Measurements from ENCODE around the gene NANS.
"Not testable (repeated sequence)": the region's sequence is repeated elsewhere in the genome, so short reads cannot be mapped to it uniquely, and the experiment has no call there.

The NANS gene

GRCh38 chr9:98010445-98010844, 46.1 kb upstream of the NANS start:
- Histone ChIP-seq H3K27me3 (ENCODE audit: insufficient read depth, low read depth, severe bottlenecking) (no peaks in the 10 kb centered on the region), H3K36me3 (peaks cover 97% of the 10 kb centered on the region), H3K27ac (no peak overlapping the region), H3K9me3 (ENCODE audit: severe bottlenecking) (no peaks in the 10 kb centered on the region), H3K4me3 (ENCODE audit: low read depth, low read length) (no peak overlapping the region)
- no peak for DNase-seq
- TF ChIP-seq CTCF (IDR thresholded peaks at IDR 0.05; ENCODE audit: low read depth, low read length) = no peak

DNA sequence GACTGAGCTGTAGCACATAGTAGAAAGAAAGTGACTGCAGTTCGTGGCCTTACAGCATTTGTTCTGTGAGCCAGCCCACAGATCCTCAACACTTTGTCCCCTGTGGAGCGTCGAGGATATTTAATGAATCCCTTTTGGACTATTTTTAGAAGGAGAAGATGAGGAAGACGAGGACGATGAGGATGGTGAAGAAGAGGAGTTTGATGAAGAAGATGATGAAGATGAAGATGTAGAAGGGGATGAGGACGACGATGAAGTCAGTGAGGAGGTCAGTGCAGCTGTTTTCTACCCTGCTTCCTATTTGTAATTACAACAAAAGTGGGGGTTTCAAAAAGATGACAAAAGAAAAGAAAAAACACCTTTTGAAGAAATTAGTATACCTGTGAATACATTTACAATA, 45.4 kb upstream of the NANS start:
- H3K4me3 ChIP-seq (ENCODE audit: low read depth, low read length) = no peak overlapping the region
- no peaks in the 10 kb centered on the region for H3K27me3 ChIP-seq (ENCODE audit: insufficient read depth, low read depth, severe bottlenecking)
- H3K27ac ChIP-seq = no peak overlapping the region
- H3K9me3 ChIP-seq (ENCODE audit: severe bottlenecking) = no peaks in the 10 kb centered on the region
- no peak for TF ChIP-seq CTCF (IDR thresholded peaks at IDR 0.05; ENCODE audit: low read depth, low read length)
- no peak for DNase-seq
- peaks cover 97% of the 10 kb centered on the region for H3K36me3 ChIP-seq

- no peak overlapping the region for H3K4me3 ChIP-seq (ENCODE audit: low read depth, low read length)
- TF ChIP-seq CTCF (IDR thresholded peaks at IDR 0.05; ENCODE audit: low read depth, low read length) = no peak
- peaks cover 93% of the 10 kb centered on the region for H3K36me3 ChIP-seq
- no peaks in the 10 kb centered on the region for H3K9me3 ChIP-seq (ENCODE audit: severe bottlenecking)
- DNase-seq = no peak
- H3K27ac ChIP-seq = no peak overlapping the region
- no peaks in the 10 kb centered on the region for H3K27me3 ChIP-seq (ENCODE audit: insufficient read depth, low read depth, severe bottlenecking)
Observed at GRCh38 chr9:98016137-98016680, 40.3 kb upstream of the NANS start.

DNA sequence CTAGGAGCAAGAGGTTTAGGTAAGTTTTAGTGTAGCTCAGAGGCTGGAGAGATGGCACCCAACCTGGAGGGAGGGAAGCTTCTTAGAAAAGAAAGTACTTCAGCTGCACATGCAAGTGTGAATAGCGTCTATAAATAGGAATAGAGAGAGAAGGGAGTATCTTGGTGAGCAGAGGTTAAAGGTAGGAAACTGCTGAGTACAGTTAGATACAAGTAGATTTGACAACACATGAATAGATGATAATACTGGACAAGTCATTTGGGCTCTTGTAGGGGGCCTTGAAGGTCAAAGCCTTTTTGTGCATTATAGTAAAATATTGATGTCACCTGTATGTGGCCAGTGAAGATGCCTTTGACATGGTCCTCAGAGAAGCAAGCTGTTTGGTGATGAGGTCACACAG, 39.2 kb upstream of the NANS start:
- Histone ChIP-seq H3K36me3 (peaks cover 87% of the 10 kb centered on the region), H3K9me3 (ENCODE audit: severe bottlenecking) (no peaks in the 10 kb centered on the region), H3K27me3 (ENCODE audit: insufficient read depth, low read depth, severe bottlenecking) (no peaks in the 10 kb centered on the region), H3K4me3 (ENCODE audit: low read depth, low read length) (no peak overlapping the region), H3K27ac (no peak overlapping the region)
- DNase-seq = no peak
- no peak for TF ChIP-seq CTCF (IDR thresholded peaks at IDR 0.05; ENCODE audit: low read depth, low read length)

DNA sequence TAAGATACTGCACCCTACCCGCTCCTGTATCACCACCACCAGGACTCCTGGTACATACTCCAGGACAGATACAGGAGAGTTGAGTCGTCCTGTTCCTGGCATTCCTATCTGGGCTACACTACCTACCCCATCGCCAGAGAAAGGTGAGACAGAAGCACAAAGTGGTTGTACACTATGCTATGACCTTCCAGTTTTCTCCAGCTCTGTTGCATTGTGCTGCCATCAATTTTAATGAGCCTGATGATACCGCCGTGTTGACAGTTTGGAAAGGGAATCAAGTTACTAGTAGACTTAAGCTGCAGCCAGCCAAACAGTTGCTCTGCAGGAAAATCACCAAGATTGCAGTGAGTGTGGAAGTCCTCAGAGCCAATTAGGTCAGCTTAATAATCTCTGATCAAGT, 38.2 kb upstream of the NANS start:
- H3K4me3 ChIP-seq (ENCODE audit: low read depth, low read length) = no peak overlapping the region
- TF ChIP-seq CTCF (IDR thresholded peaks at IDR 0.05; ENCODE audit: low read depth, low read length) = no peak
- H3K27ac ChIP-seq = peak overlapping the region; percentile 13; the same call in 1 of the 2 replicates
- H3K27me3 ChIP-seq (ENCODE audit: insufficient read depth, low read depth, severe bottlenecking) = no peaks in the 10 kb centered on the region
- H3K36me3 ChIP-seq = peaks cover 81% of the 10 kb centered on the region
- H3K9me3 ChIP-seq (ENCODE audit: severe bottlenecking) = no peaks in the 10 kb centered on the region
- DNase-seq = no peak

DNA sequence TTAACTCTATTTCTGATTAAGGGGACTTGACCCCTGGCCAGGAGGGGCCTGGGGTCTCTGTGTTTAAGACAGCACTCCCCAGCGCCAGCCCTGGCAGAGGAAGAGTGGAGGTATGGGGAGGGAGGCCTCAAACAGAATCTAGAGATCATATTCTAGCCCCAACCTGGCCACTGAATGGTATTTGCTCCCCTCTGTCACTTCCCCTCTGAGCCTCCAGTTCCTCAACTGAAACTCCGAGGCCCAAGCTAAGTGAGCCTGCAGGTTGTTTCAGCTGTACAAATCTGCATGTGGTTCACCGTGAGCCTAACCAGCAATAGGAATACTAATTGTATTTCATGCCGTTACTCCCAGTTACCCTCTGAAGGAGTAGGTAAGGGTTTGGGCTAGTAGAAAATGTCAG, 37.4 kb upstream of the NANS start:
- Histone ChIP-seq H3K27me3 (ENCODE audit: insufficient read depth, low read depth, severe bottlenecking) (no peaks in the 10 kb centered on the region), H3K27ac (no peak overlapping the region), H3K9me3 (ENCODE audit: severe bottlenecking) (no peaks in the 10 kb centered on the region), H3K36me3 (peaks cover 73% of the 10 kb centered on the region), H3K4me3 (ENCODE audit: low read depth, low read length) (no peak overlapping the region)
- TF ChIP-seq CTCF (IDR thresholded peaks at IDR 0.05; ENCODE audit: low read depth, low read length) = no peak
- no peak for DNase-seq

DNA sequence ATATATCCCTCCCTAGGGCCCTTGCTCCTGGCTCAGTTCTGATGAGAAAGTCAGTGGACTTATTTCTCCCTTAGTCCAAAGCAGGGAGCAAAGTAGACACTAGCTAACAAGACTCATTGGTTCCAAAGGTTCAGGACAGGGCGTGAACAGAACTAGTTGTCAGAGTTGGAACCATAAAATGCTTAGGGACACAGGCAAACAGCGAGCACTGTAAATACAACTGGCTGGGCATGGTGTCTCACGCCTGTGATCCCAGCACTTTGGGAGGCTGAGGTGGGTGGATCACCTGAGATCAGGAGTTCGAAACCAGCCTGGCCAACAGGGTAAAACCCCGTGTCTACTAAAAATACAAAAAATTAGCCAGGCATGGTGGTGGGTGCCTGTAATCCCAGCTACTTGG, 36.7 kb upstream of the NANS start:
- not testable (repeated sequence) for H3K27me3 ChIP-seq (ENCODE audit: insufficient read depth, low read depth, severe bottlenecking); H3K4me3 ChIP-seq (ENCODE audit: low read depth, low read length); H3K9me3 ChIP-seq (ENCODE audit: severe bottlenecking); DNase-seq; H3K27ac ChIP-seq
- H3K36me3 ChIP-seq = peaks cover 65% of the 10 kb centered on the region
